SK-N-SH (cell line): ENCODE results near the gene PRR12. TPM values are rescaled to one million over a fixed set of nuclear protein-coding genes. Genes with fewer than 3 reads are reported as not detected.
"Not testable (repeated sequence)": the region's sequence is repeated elsewhere in the genome, so short reads cannot be mapped to it uniquely, and the experiment has no call there.

Experiments
- CTCF ChIA-PET: fragments of 300-600, 350-600 bp; formaldehyde crosslinking; extraction: SDS; loops from one replicate; lab custom pipeline; 2021; lab: Yijun Ruan, JAX
- POLR2A ChIA-PET: fragments of 350-600 bp; sonication (Branson Sonifier 250); formaldehyde crosslinking; extraction: SDS; loops from one replicate; lab custom pipeline; 2020; ENCODE audit warnings: antibody characterized with exemption, inconsistent platforms; lab: Yijun Ruan, JAX
- DNase-seq: peaks from one replicate; pipeline ENCODE4 v3.0.0; 2012
- H2AFZ ChIP-seq: fragments of 200-600 bp; sonication (generic); 2 replicates; pipeline ENCODE4 v1.8.1; 2016; ENCODE audit warnings: antibody characterized with exemption, mild to moderate bottlenecking, low read depth
- H3F3A ChIP-seq: fragments of 200-600 bp; sonication (generic); replicated peaks from 2 replicates; pipeline ENCODE3; 2016; ENCODE audit warnings: antibody characterized with exemption, mild to moderate bottlenecking; ENCODE audit not compliant: insufficient read depth
- H3K27ac ChIP-seq, 2 experiments: fragments of 200-500 bp in 1 of 2; fragments of 200-600 bp in 1 of 2; sonication (Bioruptor generic) in 1 of 2; sonication (generic), shearing (Covaris generic) in 1 of 2; 2 replicates each; pipeline versions ENCODE4 v1.5.1 to v1.6.1; 2014 to 2016; ENCODE audit warnings: low read depth in 2 of 2, inconsistent platforms in 1 of 2, low read length in 1 of 2, mild to moderate bottlenecking in 1 of 2, mixed read lengths in 1 of 2
- H3K27me3 ChIP-seq: fragments of 200-600 bp; sonication (generic), shearing (Covaris generic); 2 replicates; pipeline ENCODE4 v1.6.1; 2016; ENCODE audit warnings: mixed run types; ENCODE audit not compliant: insufficient read depth
- H3K36me3 ChIP-seq, 2 experiments: fragments of 200-500 bp in 1 of 2; fragments of 200-600 bp in 1 of 2; sonication (Bioruptor generic) in 1 of 2; sonication (generic) in 1 of 2; replicated peaks in 1 of 2; 2 replicates each; pipeline versions ENCODE3 to v1.5.1; 2014 to 2016; ENCODE audit warnings: low read length in 1 of 2, mild to moderate bottlenecking in 1 of 2; ENCODE audit not compliant: insufficient read depth in 2 of 2, control insufficient read depth in 1 of 2
- H3K4me1 ChIP-seq, 2 experiments: fragments of 200-500 bp in 1 of 2; fragments of 200-600 bp in 1 of 2; sonication (Bioruptor generic) in 1 of 2; sonication (generic), shearing (Covaris generic) in 1 of 2; 2 replicates each; pipeline versions ENCODE4 v1.5.1 to v1.6.1; 2014 to 2016; ENCODE audit warnings: low read depth in 1 of 2, low read length in 1 of 2, mixed run types in 1 of 2; ENCODE audit not compliant: insufficient read depth in 2 of 2, control insufficient read depth in 1 of 2
- H3K4me2 ChIP-seq: fragments of 200-600 bp; sonication (generic), shearing (Covaris generic); 2 replicates; pipeline ENCODE4 v1.6.1; 2017; ENCODE audit warnings: mixed run types
- H3K4me3 ChIP-seq, 2 experiments: fragments of 200-500 bp in 1 of 2; fragments of 200-600 bp in 1 of 2; sonication (Bioruptor generic) in 1 of 2; sonication (generic), shearing (Covaris generic) in 1 of 2; 2 replicates each; pipeline versions ENCODE4 v1.5.1 to v1.8.1; 2014 to 2016; ENCODE audit warnings: low read depth in 2 of 2, inconsistent platforms in 1 of 2, low read length in 1 of 2, mild to moderate bottlenecking in 1 of 2, mixed read lengths in 1 of 2, moderate library complexity in 1 of 2
- H3K79me2 ChIP-seq: fragments of 200-600 bp; sonication (generic); 2 replicates; pipeline ENCODE4 v1.8.1; 2017; ENCODE audit warnings: mild to moderate bottlenecking; ENCODE audit not compliant: insufficient read depth
- H3K9ac ChIP-seq: fragments of 200-600 bp; sonication (generic); 2 replicates; pipeline ENCODE4 v1.6.1; 2017; ENCODE audit warnings: mixed run types
- H3K9me2 ChIP-seq: fragments of 200-600 bp; sonication (generic); 2 replicates; pipeline ENCODE4 v1.6.1; 2017; ENCODE audit warnings: mixed run types
- H3K9me3 ChIP-seq: fragments of 200-600 bp; sonication (generic); 2 replicates; pipeline ENCODE4 v1.6.1; 2017; ENCODE audit warnings: mixed run types, mild to moderate bottlenecking, moderate library complexity
- H4K20me1 ChIP-seq: fragments of 200-600 bp; sonication (generic); 2 replicates; pipeline ENCODE4 v1.6.1; 2017; ENCODE audit warnings: mild to moderate bottlenecking, mixed run types; ENCODE audit not compliant: insufficient read depth
- CHD2 ChIP-seq: fragments of 150-350 bp; IDR thresholded peaks from 2 replicates; pipeline ENCODE4 v1.6.1; 2018; ENCODE audit warnings: low read length; ENCODE audit not compliant: partially characterized antibody
- ELF1 ChIP-seq: IDR thresholded peaks from 2 replicates; pipeline ENCODE4 v1.4.0; 2012
- EP300 ChIP-seq, 2 experiments: IDR thresholded peaks; 2 replicates each; pipeline versions ENCODE4 v1.4.0 to v1.6.1; 2012; ENCODE audit warnings: borderline replicate concordance in 1 of 2, low read depth in 1 of 2, low read length in 1 of 2
- EZH2phosphoT487 ChIP-seq: fragments of 200-600 bp; sonication (generic); IDR thresholded peaks from 2 replicates; pipeline ENCODE4 v1.6.1; 2017; ENCODE audit warnings: low read depth, mixed run types, mild to moderate bottlenecking, antibody characterized with exemption, moderate library complexity, borderline replicate concordance
- FOSL2 ChIP-seq: IDR thresholded peaks from 2 replicates; pipeline ENCODE4 v1.4.0; 2012; ENCODE audit warnings: low read depth, mild to moderate bottlenecking, moderate library complexity, borderline replicate concordance
- FOXJ3 ChIP-seq: sonication (generic); formaldehyde crosslinking; IDR thresholded peaks from 2 replicates; pipeline ENCODE4 v1.5.1; 2020; ENCODE audit warnings: mild to moderate bottlenecking, missing genetic modification reagents
- IRF3 ChIP-seq: fragments of 150-350 bp; IDR thresholded peaks from 2 replicates; pipeline ENCODE4 v1.6.1; 2016; ENCODE audit warnings: mild to moderate bottlenecking, low read depth, low read length
- JUND ChIP-seq: IDR thresholded peaks from 2 replicates; pipeline ENCODE4 v1.4.0; 2012
- MEF2A ChIP-seq: IDR thresholded peaks from 2 replicates; pipeline ENCODE4 v1.4.0; 2012; ENCODE audit warnings: low read depth, borderline replicate concordance
- NFIC ChIP-seq: IDR thresholded peaks from 2 replicates; pipeline ENCODE4 v1.4.0; 2012; ENCODE audit warnings: borderline replicate concordance
- PBX3 ChIP-seq: IDR thresholded peaks from 2 replicates; pipeline ENCODE4; 2012
- POLR2AphosphoS5 ChIP-seq: IDR thresholded peaks from 2 replicates; pipeline ENCODE4 v1.6.1; 2012; ENCODE audit warnings: low read depth, low read length
- RAD21 ChIP-seq: IDR thresholded peaks from 2 replicates; pipeline ENCODE4 v1.6.1; 2012; ENCODE audit warnings: mild to moderate bottlenecking, low read length
- RFX5 ChIP-seq: IDR thresholded peaks from 2 replicates; pipeline ENCODE4 v1.6.1; 2012; ENCODE audit warnings: mild to moderate bottlenecking, improper control_type of control experiment, low read length
- SMC3 ChIP-seq: IDR thresholded peaks from 2 replicates; pipeline ENCODE4 v1.6.1; 2012; ENCODE audit warnings: low read depth, low read length, improper control_type of control experiment
- TAF1 ChIP-seq: IDR thresholded peaks from 2 replicates; pipeline ENCODE4 v1.6.1; 2012; ENCODE audit warnings: low read depth, mild to moderate bottlenecking, low read length, moderate library complexity, borderline replicate concordance
- TEAD4 ChIP-seq: IDR thresholded peaks from 2 replicates; pipeline ENCODE4 v1.4.0; 2012; ENCODE audit warnings: mild to moderate bottlenecking, borderline replicate concordance; ENCODE audit not compliant: insufficient read depth
- USF1 ChIP-seq: IDR thresholded peaks from 2 replicates; pipeline ENCODE4 v1.4.0; 2012; ENCODE audit warnings: low read depth, borderline replicate concordance
- WGBS: methylation state at CpG from one replicate; pipeline ENCODE4 v1.1.6; 2017; ENCODE audit warnings: low lambda C conversion rate; 5-methylcytosine and 5-hydroxymethylcytosine counted together
- polyA plus RNA-seq, 3 experiments: library from polyadenylated mRNA; depleted of rRNA; stranded (reverse); fragments of >200 nt; gene quantifications; 2 replicates each; pipeline ENCODE4 v1.2.3, GENCODE V29; 2012

PRR12 gene
- polyA plus RNA-seq, 1 of the 3 experiments (the other 2 are of a cell fraction) = 1.7 TPM

GRCh38 chr19:49616945-49617344 lies 26.0 kb downstream of the PRR12 start:
- CTCF ChIA-PET = interaction anchor here (1.4 kb wide), 1 partner anchor 55 kb away, joined by 4 read pairs; no protein-coding TSS in a partner anchor
- POLR2A ChIA-PET = no interaction called here
- no peak overlapping the region for H3K4me3 ChIP-seq
- no peak overlapping the region for H3K27ac ChIP-seq
- H3F3A ChIP-seq = peaks cover 12% of the 10 kb centered on the region
- no peak for DNase-seq
- peaks cover 59% of the 10 kb centered on the region for H3K79me2 ChIP-seq
- no peaks in the 10 kb centered on the region for H3K9me3 ChIP-seq
- TF ChIP-seq MEF2A (no peak), RAD21 (no peak), USF1 (no peak), ELF1 (no peak), FOXJ3 (CRISPR knock-in tag) (no peak), JUND (no peak)
- TF ChIP-seq, all 33 proteins: peak for 0
- 91% methylated on average over 7 of the region's 7 CpGs for WGBS
- Histone ChIP-seq H3K27me3 (no peaks in the 10 kb centered on the region), H3K9me2 (no peaks in the 10 kb centered on the region), H3K4me2 (no peak overlapping the region), H4K20me1 (peaks cover 36% of the 10 kb centered on the region), H2AFZ (no peak overlapping the region), H3K9ac (no peak overlapping the region), H3K4me1 (peaks cover 0 to 14% of the 10 kb centered on the region in 2 experiments; a peak in 3 of 4 replicates), H3K36me3 (peaks cover 30 to 31% of the 10 kb centered on the region in 2 experiments)

GRCh38 chr19:49617860-49618259 lies 26.9 kb downstream of the PRR12 start:
- ChIA-PET POLR2A (interaction anchor here (1.1 kb wide), 1 partner anchor 38 kb away, joined by 3 read pairs; the partner anchor contains the start of gene NOSIP), CTCF (interaction anchor here (1.4 kb wide), 1 partner anchor 47 kb away, joined by 3 read pairs; no protein-coding TSS in a partner anchor)
- H3K79me2 ChIP-seq = peaks cover 50% of the 10 kb centered on the region
- peaks cover 11% of the 10 kb centered on the region for H3F3A ChIP-seq
- peaks cover 27% of the 10 kb centered on the region for H4K20me1 ChIP-seq
- H3K4me3 ChIP-seq, H3K4me2 ChIP-seq, H3K27me3 ChIP-seq, H3K9ac ChIP-seq, H3K9me2 ChIP-seq, H3K27ac ChIP-seq, DNase-seq, H2AFZ ChIP-seq, H3K9me3 ChIP-seq: not testable (repeated sequence)
- peaks cover 31% of the 10 kb centered on the region in 2 experiments for H3K36me3 ChIP-seq
- 91% methylated on average over 13 of the region's 13 CpGs for WGBS
- H3K4me1 ChIP-seq = peaks cover 0 to 14% of the 10 kb centered on the region in 2 experiments; a peak in 3 of 4 replicates

- H3K4me1 ChIP-seq = no peaks in the 10 kb centered on the region
- no peaks in the 10 kb centered on the region for H3K27me3 ChIP-seq
- H3F3A ChIP-seq = peaks cover 6% of the 10 kb centered on the region
- 0 out of 2 replicates have a peak, but pooled peaks cover 3% of the 10 kb centered on the region for H4K20me1 ChIP-seq
- no peaks in the 10 kb centered on the region for H3K9me3 ChIP-seq
- no peaks in the 10 kb centered on the region for H3K9me2 ChIP-seq
- H3K9ac ChIP-seq = no peak overlapping the region
- WGBS = 92% methylated on average over 10 of the region's 27 CpGs
- ChIA-PET CTCF (no interaction called here), POLR2A (no interaction called here)
- H3K4me2 ChIP-seq = no peak overlapping the region
- H3K36me3 ChIP-seq = peaks cover 15 to 26% of the 10 kb centered on the region in 2 experiments
- H3K79me2 ChIP-seq = 0 out of 2 replicates have a peak, but pooled peaks cover 4% of the 10 kb centered on the region
- no peak overlapping the region for H3K27ac ChIP-seq
- DNase-seq = no peak
- H3K4me3 ChIP-seq = no peak overlapping the region
- no peak overlapping the region for H2AFZ ChIP-seq
- TF ChIP-seq TEAD4 (no peak), RAD21 (no peak), IRF3 (no peak), FOSL2 (no peak), NFIC (no peak), PBX3 (no peak), RFX5 (no peak), FOXJ3 (CRISPR knock-in tag) (no peak), JUND (no peak), EP300 (IDR thresholded peaks at IDR 0.05; ENCODE audit: borderline replicate concordance in 1 of 2, low read depth in 1 of 2, low read length in 1 of 2) (no peak), EZH2phosphoT487 (no peak), CHD2 (no peak), SMC3 (no peak), POLR2AphosphoS5 (no peak), TAF1 (no peak)
Observed at GRCh38 chr19:49624967-49625910, 34.3 kb downstream of the PRR12 start.
